H9 (cell line): ENCODE data around the gene ERGIC3. TPM values are rescaled to one million over a fixed set of nuclear protein-coding genes. Genes with fewer than 3 reads are reported as not detected.

ENCODE experiments used
- DNase-seq: peaks from one replicate; pipeline ENCODE4 v3.0.0-alpha.2; 2017
- H2AFZ ChIP-seq: one replicate; pipeline ENCODE4 v1.6.1; 2013; ENCODE audit warnings: mild to moderate bottlenecking, low read length, control low read depth, moderate library complexity
- H2AK5ac ChIP-seq: 2 replicates; pipeline ENCODE4 v1.6.1; 2013; ENCODE audit warnings: low read length, control low read depth, mixed read lengths; ENCODE audit not compliant: insufficient read length
- H2BK120ac ChIP-seq: one replicate; pipeline ENCODE4 v1.6.1; 2013; ENCODE audit warnings: low read depth, mild to moderate bottlenecking, low read length, control low read depth, inconsistent platforms; ENCODE audit not compliant: poor library complexity, severe bottlenecking
- H2BK12ac ChIP-seq: 2 replicates; pipeline ENCODE4 v1.6.1; 2013; ENCODE audit warnings: low read length, control low read depth, mixed read lengths, low read depth; ENCODE audit not compliant: insufficient read length
- H2BK15ac ChIP-seq: 2 replicates; pipeline ENCODE4 v1.6.1; 2013; ENCODE audit warnings: low read depth, low read length, control low read depth
- H2BK20ac ChIP-seq: one replicate; pipeline ENCODE4 v1.6.1; 2013; ENCODE audit warnings: low read depth, mild to moderate bottlenecking, low read length, control low read depth, inconsistent platforms; ENCODE audit not compliant: poor library complexity, severe bottlenecking
- H2BK5ac ChIP-seq: 2 replicates; pipeline ENCODE4 v1.6.1; 2013; ENCODE audit warnings: low read length, control low read depth, mixed read lengths; ENCODE audit not compliant: insufficient read length
- H3K14ac ChIP-seq: 2 replicates; pipeline ENCODE4 v1.6.1; 2013; ENCODE audit warnings: low read length, control low read depth; ENCODE audit not compliant: insufficient read depth
- H3K18ac ChIP-seq: 2 replicates; pipeline ENCODE4 v1.6.1; 2013; ENCODE audit warnings: low read depth, mild to moderate bottlenecking, mixed read lengths, low read length, control low read depth; ENCODE audit not compliant: insufficient read length
- H3K23ac ChIP-seq: 2 replicates; pipeline ENCODE4 v1.6.1; 2013; ENCODE audit warnings: low read length, control low read depth, mixed read lengths, low read depth; ENCODE audit not compliant: insufficient read length
- H3K23me2 ChIP-seq: 2 replicates; pipeline ENCODE4 v1.6.1; 2013; ENCODE audit warnings: low read depth, mild to moderate bottlenecking, mixed read lengths, low read length, control low read depth; ENCODE audit not compliant: insufficient read length, poor library complexity, severe bottlenecking
- H3K27ac ChIP-seq: 2 replicates; pipeline ENCODE4 v1.5.1; 2013; ENCODE audit warnings: low read length, control low read depth, mixed read lengths, low read depth; ENCODE audit not compliant: insufficient read length
- H3K27me3 ChIP-seq: 2 replicates; pipeline ENCODE4 v1.6.1; 2013; ENCODE audit warnings: low read length, control low read depth, inconsistent platforms; ENCODE audit not compliant: insufficient read depth
- H3K4ac ChIP-seq: 2 replicates; pipeline ENCODE4 v1.6.1; 2013; ENCODE audit warnings: low read depth, mild to moderate bottlenecking, control low read depth, inconsistent platforms, low read length, moderate library complexity
- H3K4me1 ChIP-seq: 2 replicates; pipeline ENCODE4 v1.6.1; 2013; ENCODE audit warnings: low read length, control low read depth, inconsistent platforms; ENCODE audit not compliant: insufficient read depth
- H3K4me2 ChIP-seq: 2 replicates; pipeline ENCODE4 v1.6.1; 2013; ENCODE audit warnings: low read length, control low read depth, mixed read lengths; ENCODE audit not compliant: insufficient read length, insufficient read depth
- H3K56ac ChIP-seq: 2 replicates; pipeline ENCODE4 v1.6.1; 2013; ENCODE audit warnings: low read depth, mild to moderate bottlenecking, mixed read lengths, low read length, control low read depth; ENCODE audit not compliant: insufficient read length
- H3K79me1 ChIP-seq: 2 replicates; pipeline ENCODE4 v1.6.1; 2013; ENCODE audit warnings: low read depth, mild to moderate bottlenecking, moderate library complexity, low read length, control low read depth, inconsistent platforms; ENCODE audit not compliant: insufficient read depth, poor library complexity, severe bottlenecking
- H3K79me2 ChIP-seq: 2 replicates; pipeline ENCODE4 v1.6.1; 2013; ENCODE audit warnings: low read length, control low read depth, inconsistent platforms; ENCODE audit not compliant: insufficient read depth
- H3K9ac ChIP-seq: 2 replicates; pipeline ENCODE4 v1.6.1; 2013; ENCODE audit warnings: low read length, control low read depth, mixed read lengths; ENCODE audit not compliant: insufficient read length; ENCODE audit errors: extremely low read depth
- H3K9me3 ChIP-seq: one replicate; pipeline ENCODE4 v1.6.1; 2013; ENCODE audit warnings: low read depth, low read length, inconsistent platforms; ENCODE audit not compliant: control insufficient read depth
- H3T11ph ChIP-seq: one replicate; pipeline ENCODE4 v1.6.1; 2013; ENCODE audit warnings: mild to moderate bottlenecking, low read length, control low read depth, inconsistent platforms
- H4K20me1 ChIP-seq: one replicate; pipeline ENCODE4 v1.6.1; 2013; ENCODE audit not compliant: control insufficient read depth, insufficient read length, insufficient read depth
- H4K5ac ChIP-seq: 2 replicates; pipeline ENCODE4 v1.6.1; 2013; ENCODE audit warnings: low read depth, mild to moderate bottlenecking, mixed read lengths, low read length, control low read depth; ENCODE audit not compliant: insufficient read length
- H4K8ac ChIP-seq: replicated peaks from 2 replicates; pipeline ENCODE4 v1.6.1; 2013; ENCODE audit warnings: low read length, control low read depth, mixed read lengths, low read depth; ENCODE audit not compliant: insufficient read length
- H4K91ac ChIP-seq: 2 replicates; pipeline ENCODE4 v1.6.1; 2013; ENCODE audit warnings: low read depth, mild to moderate bottlenecking, moderate library complexity, mixed read lengths, low read length, control low read depth; ENCODE audit not compliant: insufficient read length
- H3K27ac Mint-ChIP-seq, 3 experiments: 2 replicates in 2 of 3; 3 replicates in 1 of 3; pipeline ENCODE4 v1.8.0; 2020 to 2021; ENCODE audit warnings: mixed read lengths in 3 of 3, mild to moderate bottlenecking in 1 of 3, moderate library complexity in 1 of 3
- H3K27me3 Mint-ChIP-seq: 2 replicates; pipeline ENCODE4 v1.8.0; 2021; ENCODE audit warnings: low read depth, mild to moderate bottlenecking, moderate library complexity, mixed read lengths
- H3K36me3 Mint-ChIP-seq, 3 experiments: 2 replicates in 2 of 3; 3 replicates in 1 of 3; pipeline ENCODE4 v1.8.0; 2020 to 2021; ENCODE audit warnings: low read depth in 3 of 3, mixed read lengths in 3 of 3; ENCODE audit not compliant: insufficient read depth in 1 of 3
- H3K4me1 Mint-ChIP-seq, 2 experiments: 2 replicates each; pipeline ENCODE4 v1.8.0; 2020; ENCODE audit warnings: mixed read lengths in 2 of 2
- H3K4me3 Mint-ChIP-seq, 2 experiments: 2 replicates in 1 of 2; 3 replicates in 1 of 2; pipeline ENCODE4 v1.8.0; 2020 to 2021; ENCODE audit warnings: mild to moderate bottlenecking in 2 of 2, mixed read lengths in 2 of 2, moderate library complexity in 1 of 2
- H3K9me3 Mint-ChIP-seq, 2 experiments: 2 replicates in 1 of 2; 3 replicates in 1 of 2; pipeline ENCODE4 v1.8.0; 2020; ENCODE audit warnings: mild to moderate bottlenecking in 2 of 2, mixed read lengths in 2 of 2, moderate library complexity in 1 of 2
- WGBS: extraction: QIAGEN DNeasy Blood & Tissue Kit; methylation state at CpG from one replicate; pipeline ENCODE4 v1.1.7; 2013; ENCODE audit warnings: missing lambda C conversion rate, low lambda C conversion rate, mixed read lengths; ENCODE audit not compliant: insufficient read length; ENCODE audit errors: extremely low coverage; 5-methylcytosine and 5-hydroxymethylcytosine counted together
- total RNA-seq: library from RNA; stranded (reverse); gene quantifications from 2 replicates; pipeline ENCODE4 v1.2.1, GENCODE V29; 2021
- TF ChIP-seq, protein P1 (sequence below): fragments of 200-600 bp; sonication (generic); conservative IDR thresholded peaks from 3 replicates; pipeline ENCODE4 v1.8.0; 2021; ENCODE audit warnings: antibody characterized with exemption, mild to moderate bottlenecking

The ERGIC3 gene
- total RNA-seq, 1 experiment from 2014 or later: 188 TPM

DNA sequence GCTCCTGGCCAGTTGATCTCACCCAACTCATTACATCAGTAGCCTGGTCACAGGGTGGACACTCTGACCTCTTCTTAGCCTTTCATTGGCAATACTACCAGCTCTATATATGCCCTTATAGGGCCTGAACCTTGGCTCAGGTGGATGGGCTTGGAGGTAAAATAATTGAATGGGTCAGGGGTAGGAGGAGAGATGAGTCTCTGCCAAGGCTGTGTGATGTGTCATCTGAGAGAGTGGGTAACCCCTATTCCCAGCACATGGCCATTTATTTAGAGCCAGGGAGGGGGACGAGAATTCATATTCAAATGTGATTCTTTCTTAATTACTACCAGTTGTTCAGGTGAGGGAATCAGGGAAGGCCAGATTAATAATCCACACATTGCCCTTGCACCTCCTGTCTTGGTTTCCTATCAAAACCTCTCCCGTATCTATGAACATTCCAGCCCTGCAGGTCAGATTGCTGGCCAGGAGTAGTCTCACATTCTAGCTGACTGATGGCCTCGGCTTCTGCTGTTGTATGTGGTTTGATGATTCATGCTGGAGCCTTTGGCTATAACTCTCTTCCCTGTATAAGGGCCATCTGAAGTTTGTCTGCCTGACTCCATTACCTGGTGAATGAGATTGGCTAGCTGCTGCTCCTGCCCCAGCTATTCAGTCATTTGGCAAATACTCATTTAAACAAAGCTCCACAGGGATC is 25.8 kb upstream of the ERGIC3 start:
- Histone ChIP-seq H3K4me1 (no peaks in the 10 kb centered on the region), H3K23ac (no peak overlapping the region), H2BK5ac (no peak overlapping the region), H2AK5ac (no peak overlapping the region), H4K20me1 (no peaks in the 10 kb centered on the region), H2BK20ac (no peak overlapping the region), H3K9me3 (no peaks in the 10 kb centered on the region), H3K14ac (no peak overlapping the region), H3K79me2 (no peaks in the 10 kb centered on the region), H3K4me2 (no peak overlapping the region), H3K56ac (no peak overlapping the region), H3K18ac (no peak overlapping the region), H4K8ac (no peak overlapping the region), H3K27me3 (no peaks in the 10 kb centered on the region), H2BK120ac (no peak overlapping the region), H3K4ac (no peak overlapping the region), H2BK15ac (no peak overlapping the region), H2BK12ac (no peak overlapping the region), H4K5ac (no peak overlapping the region), H3T11ph (no peak overlapping the region), H4K91ac (no peak overlapping the region), H3K79me1 (no peaks in the 10 kb centered on the region), H3K9ac (no peak overlapping the region), H3K27ac (no peak overlapping the region), H3K23me2 (no peaks in the 10 kb centered on the region), H2AFZ (no peak overlapping the region)
- no CpG with 5 or more reads among the region's 3 CpGs for WGBS
- H3K4me1 Mint-ChIP-seq: no peaks in the 10 kb centered on the region
- H3K27ac Mint-ChIP-seq: peak overlapping the region in 1 of 3 experiments; percentile 57; a peak in 1 of 7 replicates
- no peaks in the 10 kb centered on the region for H3K9me3 Mint-ChIP-seq
- no peak for DNase-seq
- TF ChIP-seq, protein P1, sequence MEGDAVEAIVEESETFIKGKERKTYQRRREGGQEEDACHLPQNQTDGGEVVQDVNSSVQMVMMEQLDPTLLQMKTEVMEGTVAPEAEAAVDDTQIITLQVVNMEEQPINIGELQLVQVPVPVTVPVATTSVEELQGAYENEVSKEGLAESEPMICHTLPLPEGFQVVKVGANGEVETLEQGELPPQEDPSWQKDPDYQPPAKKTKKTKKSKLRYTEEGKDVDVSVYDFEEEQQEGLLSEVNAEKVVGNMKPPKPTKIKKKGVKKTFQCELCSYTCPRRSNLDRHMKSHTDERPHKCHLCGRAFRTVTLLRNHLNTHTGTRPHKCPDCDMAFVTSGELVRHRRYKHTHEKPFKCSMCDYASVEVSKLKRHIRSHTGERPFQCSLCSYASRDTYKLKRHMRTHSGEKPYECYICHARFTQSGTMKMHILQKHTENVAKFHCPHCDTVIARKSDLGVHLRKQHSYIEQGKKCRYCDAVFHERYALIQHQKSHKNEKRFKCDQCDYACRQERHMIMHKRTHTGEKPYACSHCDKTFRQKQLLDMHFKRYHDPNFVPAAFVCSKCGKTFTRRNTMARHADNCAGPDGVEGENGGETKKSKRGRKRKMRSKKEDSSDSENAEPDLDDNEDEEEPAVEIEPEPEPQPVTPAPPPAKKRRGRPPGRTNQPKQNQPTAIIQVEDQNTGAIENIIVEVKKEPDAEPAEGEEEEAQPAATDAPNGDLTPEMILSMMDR: no peak
- H3K4me3 Mint-ChIP-seq: no peak overlapping the region
- H3K27me3 Mint-ChIP-seq: no peaks in the 10 kb centered on the region; the same call in 1 of the 2 replicates
- H3K36me3 Mint-ChIP-seq: peaks cover 0 to 19% (median 15%) of the 10 kb centered on the region in 3 experiments; a peak in 6 of 7 replicates
